ENCODE data around the gene NUP210. TPM values are rescaled to one million over a fixed set of nuclear protein-coding genes. Genes with fewer than 3 reads are reported as not detected.

Gene NUP210
- total and polyA plus RNA-seq, 4 donors = 9.9 to 38.6 (median 22.9) TPM

DNA sequence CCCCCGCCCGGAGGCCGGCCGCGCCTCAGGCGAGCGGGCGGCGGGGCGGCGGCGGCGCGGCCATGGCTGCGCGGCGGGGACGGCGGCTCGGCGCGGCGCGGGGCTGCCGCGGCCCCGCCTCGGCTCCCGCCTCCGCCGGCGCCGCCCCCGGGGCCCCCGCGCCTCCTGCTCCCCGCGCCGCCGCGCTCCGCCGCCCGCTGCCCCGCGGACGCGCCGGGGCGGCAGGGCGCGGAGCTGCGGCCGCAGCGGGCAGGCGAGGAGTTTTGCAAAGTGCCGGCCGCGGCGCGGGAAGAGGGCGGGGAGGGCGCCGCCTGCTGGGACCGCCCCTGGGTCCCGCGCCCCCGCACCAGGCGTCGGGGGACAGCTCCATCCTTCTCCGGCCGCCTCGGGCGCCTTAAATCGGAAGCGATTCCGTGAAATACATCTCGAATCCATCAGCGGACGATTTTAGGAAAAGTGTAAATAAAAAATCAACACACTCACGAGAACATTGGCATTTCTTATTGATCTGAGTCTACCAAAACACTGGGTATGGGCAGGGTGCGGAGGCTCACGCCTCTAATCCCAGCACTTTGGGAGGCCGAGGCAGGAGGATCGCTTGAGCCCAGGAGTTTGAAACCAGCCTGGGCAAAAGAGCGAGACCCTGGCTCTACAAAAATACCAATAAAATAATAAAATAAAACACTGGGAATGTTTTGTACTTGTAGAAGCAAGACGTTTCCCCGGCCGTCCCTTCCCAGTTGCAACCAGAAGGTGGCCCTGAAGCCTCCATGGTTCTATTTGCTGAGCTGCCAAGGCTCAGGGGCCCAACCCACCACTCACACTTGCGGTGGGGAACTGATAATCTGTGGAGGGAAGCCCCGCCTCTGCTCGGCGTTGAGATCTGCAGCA is 136.9 kb downstream of the NUP210 start:
- no peak overlapping the region for H3K27ac ChIP-seq (ENCODE audit: low read depth in 1 of 2, low read length in 2 of 2)
- peaks cover 0 to 8% (median 4%) of the 10 kb centered on the region in 4 donors for H3K9me3 ChIP-seq (ENCODE audit: control insufficient read depth in 4 of 4, low read length in 3 of 4)
- peaks cover 0 to 27% (median 11%) of the 10 kb centered on the region in 4 donors for H3K4me1 ChIP-seq (ENCODE audit: control insufficient read depth in 4 of 4, insufficient read depth in 4 of 4, low read length in 3 of 4)
- H3K9ac ChIP-seq (ENCODE audit: low read depth in 1 of 2, low read length in 2 of 2) = peak overlapping the region in 1 of 2 donors; percentile 39
- peak overlapping the region; percentile 51 to 79 (median 61) for H3K4me3 ChIP-seq (ENCODE audit: low read depth in 1 of 3, low read length in 3 of 3)
- TF ChIP-seq NR2F2 (IDR thresholded peaks at IDR 0.05) (no peak), RAD21 (IDR thresholded peaks at IDR 0.05) (peak in 1 of 2 donors; percentile 56), EGR1 (IDR thresholded peaks at IDR 0.05; ENCODE audit: low read depth in 2 of 2) (peak; percentile 47 to 65)
- TF ChIP-seq, protein P1, sequence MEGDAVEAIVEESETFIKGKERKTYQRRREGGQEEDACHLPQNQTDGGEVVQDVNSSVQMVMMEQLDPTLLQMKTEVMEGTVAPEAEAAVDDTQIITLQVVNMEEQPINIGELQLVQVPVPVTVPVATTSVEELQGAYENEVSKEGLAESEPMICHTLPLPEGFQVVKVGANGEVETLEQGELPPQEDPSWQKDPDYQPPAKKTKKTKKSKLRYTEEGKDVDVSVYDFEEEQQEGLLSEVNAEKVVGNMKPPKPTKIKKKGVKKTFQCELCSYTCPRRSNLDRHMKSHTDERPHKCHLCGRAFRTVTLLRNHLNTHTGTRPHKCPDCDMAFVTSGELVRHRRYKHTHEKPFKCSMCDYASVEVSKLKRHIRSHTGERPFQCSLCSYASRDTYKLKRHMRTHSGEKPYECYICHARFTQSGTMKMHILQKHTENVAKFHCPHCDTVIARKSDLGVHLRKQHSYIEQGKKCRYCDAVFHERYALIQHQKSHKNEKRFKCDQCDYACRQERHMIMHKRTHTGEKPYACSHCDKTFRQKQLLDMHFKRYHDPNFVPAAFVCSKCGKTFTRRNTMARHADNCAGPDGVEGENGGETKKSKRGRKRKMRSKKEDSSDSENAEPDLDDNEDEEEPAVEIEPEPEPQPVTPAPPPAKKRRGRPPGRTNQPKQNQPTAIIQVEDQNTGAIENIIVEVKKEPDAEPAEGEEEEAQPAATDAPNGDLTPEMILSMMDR (IDR thresholded peaks at IDR 0.05; ENCODE audit: low read depth, low read length, missing input control) = peak; percentile 37
- no peaks in the 10 kb centered on the region for H3K36me3 ChIP-seq (ENCODE audit: control insufficient read depth in 4 of 4, insufficient read depth in 3 of 4, low read depth in 1 of 4, low read length in 3 of 4)
- DNase-seq (ENCODE audit: low spot score) = no peak
- no peaks in the 10 kb centered on the region for H3K27me3 ChIP-seq (ENCODE audit: control insufficient read depth in 4 of 4, insufficient read depth in 4 of 4, low read length in 3 of 4)
- 5% methylated on average over 93 of the region's 93 CpGs for WGBS

DNA sequence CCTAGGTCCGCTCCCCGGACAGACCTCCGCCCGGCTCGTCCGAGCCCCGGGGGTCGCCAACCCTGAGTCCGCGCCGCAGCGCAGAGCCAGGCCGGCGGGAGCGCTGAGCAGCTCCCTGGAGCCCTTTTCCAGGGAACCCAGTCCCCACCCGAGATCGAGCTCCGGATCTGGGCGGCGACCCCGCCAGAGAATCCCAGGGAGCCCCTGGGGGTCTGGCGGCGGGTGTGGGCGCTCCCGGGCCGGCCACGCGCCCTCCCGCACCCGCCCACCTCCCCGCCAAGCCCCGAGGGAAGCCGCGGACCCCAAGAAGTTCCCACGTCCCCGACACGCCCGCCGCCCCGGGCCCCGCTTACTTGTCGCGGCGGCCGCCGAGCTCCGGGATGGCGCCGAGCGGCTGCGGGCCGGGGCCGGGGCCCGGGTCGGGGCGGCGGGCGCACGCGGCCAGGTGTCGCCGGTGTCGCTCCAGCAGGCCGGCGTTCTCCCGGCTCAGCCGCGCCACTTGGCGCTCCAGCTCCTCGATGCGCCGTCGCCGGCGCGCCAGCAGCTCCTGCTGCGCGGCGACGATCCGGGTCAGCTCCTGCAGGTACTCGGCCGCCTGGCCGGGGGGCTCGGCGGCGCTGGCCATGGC is 137.7 kb downstream of the NUP210 start:
- no peaks in the 10 kb centered on the region for H3K36me3 ChIP-seq (ENCODE audit: control insufficient read depth in 4 of 4, insufficient read depth in 3 of 4, low read depth in 1 of 4, low read length in 3 of 4)
- TF ChIP-seq, protein P2, sequence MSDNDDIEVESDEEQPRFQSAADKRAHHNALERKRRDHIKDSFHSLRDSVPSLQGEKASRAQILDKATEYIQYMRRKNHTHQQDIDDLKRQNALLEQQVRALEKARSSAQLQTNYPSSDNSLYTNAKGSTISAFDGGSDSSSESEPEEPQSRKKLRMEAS (IDR thresholded peaks at IDR 0.05) = no peak
- no peak for TF ChIP-seq HNF4G (IDR thresholded peaks at IDR 0.05)
- TF ChIP-seq FOXA2 (IDR thresholded peaks at IDR 0.05) = no peak
- TF ChIP-seq SP1 (IDR thresholded peaks at IDR 0.05) = no peak
- no peak for TF ChIP-seq RAD21 (IDR thresholded peaks at IDR 0.05)
- TF ChIP-seq, protein P3, sequence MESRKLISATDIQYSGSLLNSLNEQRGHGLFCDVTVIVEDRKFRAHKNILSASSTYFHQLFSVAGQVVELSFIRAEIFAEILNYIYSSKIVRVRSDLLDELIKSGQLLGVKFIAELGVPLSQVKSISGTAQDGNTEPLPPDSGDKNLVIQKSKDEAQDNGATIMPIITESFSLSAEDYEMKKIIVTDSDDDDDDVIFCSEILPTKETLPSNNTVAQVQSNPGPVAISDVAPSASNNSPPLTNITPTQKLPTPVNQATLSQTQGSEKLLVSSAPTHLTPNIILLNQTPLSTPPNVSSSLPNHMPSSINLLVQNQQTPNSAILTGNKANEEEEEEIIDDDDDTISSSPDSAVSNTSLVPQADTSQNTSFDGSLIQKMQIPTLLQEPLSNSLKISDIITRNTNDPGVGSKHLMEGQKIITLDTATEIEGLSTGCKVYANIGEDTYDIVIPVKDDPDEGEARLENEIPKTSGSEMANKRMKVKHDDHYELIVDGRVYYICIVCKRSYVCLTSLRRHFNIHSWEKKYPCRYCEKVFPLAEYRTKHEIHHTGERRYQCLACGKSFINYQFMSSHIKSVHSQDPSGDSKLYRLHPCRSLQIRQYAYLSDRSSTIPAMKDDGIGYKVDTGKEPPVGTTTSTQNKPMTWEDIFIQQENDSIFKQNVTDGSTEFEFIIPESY (IDR thresholded peaks at IDR 0.05) = no peak
- no peak for TF ChIP-seq GABPA (IDR thresholded peaks at IDR 0.05 in 1 of 2, conservative IDR thresholded peaks at IDR 0.05 in 1 of 2)
- no peak for TF ChIP-seq JUND (IDR thresholded peaks at IDR 0.05)
- TF ChIP-seq NR2F2 (IDR thresholded peaks at IDR 0.05) = no peak
- no peak for TF ChIP-seq YY1 (IDR thresholded peaks at IDR 0.05)
- no peak for TF ChIP-seq TAF1 (conservative IDR thresholded peaks at IDR 0.05)
- no peak for TF ChIP-seq FOXA1 (IDR thresholded peaks at IDR 0.05)
- no peak for TF ChIP-seq RXRA (IDR thresholded peaks at IDR 0.05)
- TF ChIP-seq, protein P1 (IDR thresholded peaks at IDR 0.05; ENCODE audit: low read depth, low read length, missing input control) = no peak
- TF ChIP-seq EGR1 (IDR thresholded peaks at IDR 0.05; ENCODE audit: low read depth in 2 of 2) = no peak
- TF ChIP-seq, protein P4, sequence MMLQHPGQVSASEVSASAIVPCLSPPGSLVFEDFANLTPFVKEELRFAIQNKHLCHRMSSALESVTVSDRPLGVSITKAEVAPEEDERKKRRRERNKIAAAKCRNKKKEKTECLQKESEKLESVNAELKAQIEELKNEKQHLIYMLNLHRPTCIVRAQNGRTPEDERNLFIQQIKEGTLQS (IDR thresholded peaks at IDR 0.05) = no peak
- no peak for TF ChIP-seq HNF4A (conservative IDR thresholded peaks at IDR 0.05)
- H3K4me1 ChIP-seq (ENCODE audit: control insufficient read depth in 4 of 4, insufficient read depth in 4 of 4, low read length in 3 of 4) = peaks cover 3 to 35% (median 18%) of the 10 kb centered on the region in 4 donors
- no peak for DNase-seq (ENCODE audit: low spot score)
- peaks cover 0 to 8% (median 4%) of the 10 kb centered on the region in 4 donors for H3K9me3 ChIP-seq (ENCODE audit: control insufficient read depth in 4 of 4, low read length in 3 of 4)
- WGBS = 1% methylated on average over 87 of the region's 87 CpGs
- peak overlapping the region; percentile 80 to 85 for H3K27ac ChIP-seq (ENCODE audit: low read depth in 1 of 2, low read length in 2 of 2)
- H3K27me3 ChIP-seq (ENCODE audit: control insufficient read depth in 4 of 4, insufficient read depth in 4 of 4, low read length in 3 of 4) = no peaks in the 10 kb centered on the region
- peak overlapping the region; percentile 50 to 79 (median 78) for H3K4me3 ChIP-seq (ENCODE audit: low read depth in 1 of 3, low read length in 3 of 3)
- peak overlapping the region; percentile 31 to 39 for H3K9ac ChIP-seq (ENCODE audit: low read depth in 1 of 2, low read length in 2 of 2)

Data from liver (tissue), 9 donors.